Left forelimb (tissue), 1 donor: Measurements from ENCODE around the gene TNIK.

Experiments
- DNase-seq: peaks from one replicate; pipeline ENCODE4 v3.0.0-alpha.2; 2018; ENCODE audit warnings: low spot score

TNIK gene

GRCh38 chr3:171088964-171089754 lies 371.0 kb downstream of the TNIK start:
- DNase-seq, result no peak

GRCh38 chr3:171088496-171088895 lies 371.7 kb downstream of the TNIK start:
- no peak for DNase-seq

GRCh38 chr3:171086914-171087313 lies 373.3 kb downstream of the TNIK start:
- no peak for DNase-seq

GRCh38 chr3:171077261-171077660 lies 382.9 kb downstream of the TNIK start:
- DNase-seq, result no peak

- DNase-seq, result no peak
Observed at GRCh38 chr3:171072432-171072831, 387.8 kb downstream of the TNIK start.

- DNase-seq, result no peak
Observed at GRCh38 chr3:171068658-171069057, 391.5 kb downstream of the TNIK start.

GRCh38 chr3:171066206-171066605 lies 394.0 kb downstream of the TNIK start:
- DNase-seq, result no peak

- DNase-seq, result no peak
Observed at GRCh38 chr3:171065732-171066131, 394.5 kb downstream of the TNIK start.

GRCh38 chr3:171064461-171064860 lies 395.7 kb downstream of the TNIK start:
- no peak for DNase-seq

GRCh38 chr3:171061749-171062148 lies 398.5 kb downstream of the TNIK start:
- no peak for DNase-seq

GRCh38 chr3:171059978-171060377 lies 400.2 kb downstream of the TNIK start:
- DNase-seq, result no peak

GRCh38 chr3:171058873-171059603 lies 401.2 kb downstream of the TNIK start:
- no peak for DNase-seq

- DNase-seq, result no peak
Observed at GRCh38 chr3:171058058-171058457, 402.1 kb downstream of the TNIK start.

- no peak for DNase-seq
Observed at GRCh38 chr3:171057072-171057471, 403.1 kb downstream of the TNIK start.

GRCh38 chr3:171056528-171056927 lies 403.7 kb downstream of the TNIK start:
- no peak for DNase-seq

GRCh38 chr3:171055336-171056178 lies 404.6 kb downstream of the TNIK start:
- DNase-seq, result no peak

- DNase-seq, result no peak
Observed at GRCh38 chr3:171054921-171055320, 405.3 kb downstream of the TNIK start.

GRCh38 chr3:171054231-171054630 lies 406.0 kb downstream of the TNIK start:
- DNase-seq, result no peak

- DNase-seq, result no peak
Observed at GRCh38 chr3:171049861-171050444, 410.3 kb downstream of the TNIK start.

GRCh38 chr3:171046760-171047159 lies 413.4 kb downstream of the TNIK start:
- no peak for DNase-seq

- DNase-seq, result no peak
Observed at GRCh38 chr3:171044835-171045793, 415.1 kb downstream of the TNIK start.
